Measurements from ENCODE around the gene PAMR1.

DNA sequence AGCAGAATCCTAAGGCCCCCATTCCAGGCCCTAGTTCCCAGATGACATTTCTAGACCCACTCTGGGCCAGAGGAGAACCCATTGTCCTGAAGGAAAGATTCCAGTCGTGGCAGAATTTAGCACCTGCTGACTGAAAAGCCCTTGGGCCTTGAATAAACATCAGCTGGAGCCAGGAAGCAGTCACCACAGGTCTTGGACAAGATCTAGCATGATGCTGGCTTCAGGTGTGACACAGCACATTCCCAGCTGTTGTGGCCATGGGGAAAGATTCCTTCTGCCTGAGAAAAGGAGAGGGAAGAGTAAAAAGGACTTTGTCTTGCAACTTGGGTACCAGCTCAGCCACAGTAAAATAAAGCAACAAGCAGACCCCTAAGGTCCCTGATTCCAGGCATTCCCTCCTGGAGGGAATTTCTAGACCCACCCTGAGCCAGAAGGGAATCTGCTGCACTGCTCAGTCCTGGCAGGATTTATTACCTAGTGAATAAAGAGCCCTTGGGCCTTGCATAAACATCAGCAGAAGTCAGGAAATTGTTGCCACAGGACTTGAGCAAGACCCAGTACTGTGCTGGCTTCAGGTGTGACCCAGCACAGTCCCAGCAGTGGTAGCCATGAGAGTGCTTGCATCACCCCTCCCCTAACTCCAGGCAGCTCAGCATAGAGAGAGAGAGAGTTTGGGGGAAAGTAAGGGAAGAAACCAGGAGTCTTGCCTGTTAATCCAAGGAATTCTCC, 42.5 kb upstream of the PAMR1 start:
- TF ChIP-seq CTCF (conservative IDR thresholded peaks at IDR 0.05; ENCODE audit: low read length) (no peak), EZH2phosphoT487 (IDR thresholded peaks at IDR 0.05; ENCODE audit: borderline replicate concordance) (no peak)

All from Loucy (cell line).